GM19438 (cell line): ENCODE results near the gene PRAMEF5.
"Not testable (repeated sequence)": the region's sequence is repeated elsewhere in the genome, so short reads cannot be mapped to it uniquely, and the experiment has no call there.

ENCODE experiments used
- ATAC-seq: cut with Tn5 transposase; IDR thresholded peaks from one replicate; pipeline ENCODE4 v1.9.1; 2021; ENCODE audit warnings: low read depth; ENCODE audit not compliant: unreplicated experiment

The PRAMEF5 gene

GRCh38 chr1:13265124-13265523 lies 11.1 kb downstream of the PRAMEF5 start:
- ATAC-seq = not testable (repeated sequence)

GRCh38 chr1:13277016-13277415 lies 23.0 kb downstream of the PRAMEF5 start:
- not testable (repeated sequence) for ATAC-seq

- ATAC-seq = not testable (repeated sequence)
These were observed 25.6 kb downstream of the PRAMEF5 start for GRCh38 chr1:13279617-13280016.

- not testable (repeated sequence) for ATAC-seq
These were observed 31.0 kb downstream of the PRAMEF5 start, which contains the start of gene PRAMEF8 for GRCh38 chr1:13285037-13285436. TSS of gene PRAMEF8 (minus strand) at chr1:13285137. CDS start at chr1:13284091, 1,046 bp downstream.

GRCh38 chr1:13289030-13289429 lies 35.0 kb downstream of the PRAMEF5 start:
- ATAC-seq = not testable (repeated sequence)

GRCh38 chr1:13297216-13297931 lies 43.4 kb downstream of the PRAMEF5 start:
- ATAC-seq = not testable (repeated sequence)

- not testable (repeated sequence) for ATAC-seq
These were observed 44.7 kb downstream of the PRAMEF5 start for GRCh38 chr1:13298699-13299098.

GRCh38 chr1:13302197-13302596 lies 48.2 kb downstream of the PRAMEF5 start:
- ATAC-seq = not testable (repeated sequence)

- ATAC-seq = not testable (repeated sequence)
These were observed 49.2 kb downstream of the PRAMEF5 start, which contains the start of gene PRAMEF33 for GRCh38 chr1:13303239-13303638. TSS of gene PRAMEF33 (plus strand) at chr1:13303539. CDS start at chr1:13305955, 2,416 bp downstream.
